A549 (cell line): ENCODE results near the gene ADIRF. TPM values are rescaled to one million over a fixed set of nuclear protein-coding genes. Genes with fewer than 3 reads are reported as not detected.

Experiments
- ATAC-seq, 2 experiments: fragments of 200-7000 bp in 1 of 2; fragments of >200 bp in 1 of 2; cut with Nextera tagmentation in 1 of 2; cut with Tn5 transposase in 1 of 2; 3 replicates each; pipeline versions ENCODE4 v1.8.0 to v1.9.1; 2018 to 2020; ENCODE audit warnings: mild to moderate bottlenecking in 1 of 2, moderate library complexity in 1 of 2
- CTCF ChIA-PET: fragments of 300-600 bp; sonication (Branson Sonifier 250); formaldehyde crosslinking; extraction: SDS; loops from one replicate; lab custom pipeline; 2021; ENCODE audit warnings: antibody characterized with exemption, inconsistent platforms; lab: Yijun Ruan, JAX
- POLR2A ChIA-PET: fragments of 350-600 bp; formaldehyde crosslinking; extraction: SDS; loops from one replicate; lab custom pipeline; 2021; ENCODE audit warnings: antibody characterized with exemption, inconsistent platforms; lab: Yijun Ruan, JAX
- DNase-seq, 2 experiments: peaks; one replicate each; pipeline versions ENCODE4 v3.0.0 to v3.0.0-alpha.2; 2011 to 2016; ENCODE audit warnings: low read depth in 1 of 2, low spot score in 1 of 2
- FAIRE-seq: peaks from 2 replicates; lab custom pipeline; 2011; peaks lifted over from hg19 to GRCh38; lab: Jason Lieb, UNC
- H3K27ac ChIP-seq, 2 experiments: fragments of >200 bp; sonication (Bioruptor Twin); formaldehyde crosslinking; 3 replicates each; pipeline ENCODE4 v1.5.1; 2016 to 2017
- H3K4me1 ChIP-seq: fragments of >200 bp; sonication (Bioruptor Twin); formaldehyde crosslinking; 3 replicates; pipeline ENCODE4 v1.6.1; 2016
- H3K4me2 ChIP-seq: fragments of >200 bp; sonication (Bioruptor Twin); formaldehyde crosslinking; 3 replicates; pipeline ENCODE4 v1.6.1; 2016
- H3K4me3 ChIP-seq: fragments of >200 bp; sonication (Bioruptor Twin); formaldehyde crosslinking; 3 replicates; pipeline ENCODE4 v1.5.1; 2016
- H3K9me3 ChIP-seq: fragments of >200 bp; sonication (Bioruptor Twin); formaldehyde crosslinking; 3 replicates; pipeline ENCODE4 v1.6.1; 2016
- ATOH8 ChIP-seq: fragments of 250-450 bp; sonication (Bioruptor Pico); IDR thresholded peaks from 2 replicates; pipeline ENCODE4 v1.5.0; 2020; ENCODE audit warnings: low read depth, mild to moderate bottlenecking, moderate library complexity
- CBX8 ChIP-seq: fragments of 200-600 bp; sonication (generic); IDR thresholded peaks from 2 replicates; pipeline ENCODE4 v1.6.1; 2016
- CEBPB ChIP-seq, 2 experiments: fragments of >200 bp in 1 of 2; sonication (Bioruptor Twin) in 1 of 2; formaldehyde crosslinking in 1 of 2; IDR thresholded peaks; 2 replicates each; pipeline ENCODE4 v1.6.1; 2012 to 2016
- CHD2 ChIP-seq: fragments of 150-350 bp; IDR thresholded peaks from 2 replicates; pipeline ENCODE4 v1.6.1; 2014; ENCODE audit warnings: low read length; ENCODE audit not compliant: partially characterized antibody
- EHMT2 ChIP-seq: fragments of 200-600 bp; sonication (generic); IDR thresholded peaks from 2 replicates; pipeline ENCODE4 v1.6.1; 2016; ENCODE audit warnings: antibody characterized with exemption, low read depth, mild to moderate bottlenecking, moderate library complexity
- GATA3 ChIP-seq: IDR thresholded peaks from 2 replicates; pipeline ENCODE4 v1.6.1; 2012; ENCODE audit warnings: borderline replicate concordance
- JUNB ChIP-seq: fragments of >200 bp; sonication (Bioruptor Twin); formaldehyde crosslinking; IDR thresholded peaks from 2 replicates; pipeline ENCODE4 v1.6.1; 2016
- KDM5A ChIP-seq: fragments of 200-600 bp; sonication (generic); IDR thresholded peaks from 2 replicates; pipeline ENCODE4 v1.6.1; 2016; ENCODE audit warnings: antibody characterized with exemption, mild to moderate bottlenecking
- MAFK ChIP-seq: fragments of 450-650 bp; IDR thresholded peaks from 2 replicates; pipeline ENCODE4 v1.6.1; 2014; ENCODE audit not compliant: partially characterized antibody
- MAZ ChIP-seq: fragments of 150-350 bp; IDR thresholded peaks from 2 replicates; pipeline ENCODE4 v1.6.1; 2014; ENCODE audit warnings: antibody characterized with exemption, low read depth, low read length, borderline replicate concordance
- POLR2AphosphoS2 ChIP-seq: conservative IDR thresholded peaks from 2 replicates; pipeline ENCODE4 v1.6.1; 2012; ENCODE audit warnings: low read length, improper control_type of control experiment, inconsistent platforms
- RARB ChIP-seq: fragments of 250-450 bp; sonication (Bioruptor Pico); IDR thresholded peaks from 2 replicates; pipeline ENCODE4 v1.8.0; 2021; ENCODE audit warnings: mild to moderate bottlenecking, moderate library complexity
- SMC3 ChIP-seq: fragments of >200 bp; sonication (Bioruptor Twin); formaldehyde crosslinking; IDR thresholded peaks from 3 replicates; pipeline ENCODE4 v1.6.1; 2018; ENCODE audit warnings: inconsistent platforms
- TFCP2L1 ChIP-seq: fragments of 250-450 bp; sonication (Bioruptor Pico); IDR thresholded peaks from 2 replicates; pipeline ENCODE4 v1.5.0; 2021; ENCODE audit warnings: mild to moderate bottlenecking
- ZC3H11A ChIP-seq: fragments of 450-650 bp; IDR thresholded peaks from 2 replicates; pipeline ENCODE4 v1.6.1; 2014; ENCODE audit warnings: antibody characterized with exemption, mild to moderate bottlenecking
- ZFP36 ChIP-seq: fragments of 450-650 bp; IDR thresholded peaks from 2 replicates; pipeline ENCODE4 v1.6.1; 2014; ENCODE audit warnings: borderline replicate concordance; ENCODE audit not compliant: partially characterized antibody
- WGBS: methylation state at CpG from one replicate; pipeline ENCODE4 v1.1.6; 2017; ENCODE audit errors: missing lambda C conversion rate; 5-methylcytosine and 5-hydroxymethylcytosine counted together
- polyA plus RNA-seq, 4 experiments: library from polyadenylated mRNA; depleted of rRNA in 3 of 4; stranded (reverse); fragments of >200 nt; fragmentation: RNase III in 1 of 4; extraction: RNeasy Plus Mini Kit Qiagen cat#74134 plus additional on column Dnase treatment in 1 of 4; gene quantifications; 2 replicates in 3 of 4; 3 replicates in 1 of 4; pipeline ENCODE4 v1.2.3, GENCODE V29; 2011 to 2017
- TF ChIP-seq, protein P1 (sequence below): fragments of 450-650 bp; IDR thresholded peaks from 2 replicates; pipeline ENCODE4 v1.6.1; 2014; ENCODE audit warnings: antibody characterized with exemption
- TF ChIP-seq, protein P2 (sequence below): fragments of >200 bp; sonication (Bioruptor Twin); formaldehyde crosslinking; IDR thresholded peaks from 2 replicates; pipeline ENCODE4 v1.6.1; 2016

The ADIRF gene
- polyA plus RNA-seq, 2 of the 4 experiments (the other 2 are of a cell fraction), result not detected

DNA sequence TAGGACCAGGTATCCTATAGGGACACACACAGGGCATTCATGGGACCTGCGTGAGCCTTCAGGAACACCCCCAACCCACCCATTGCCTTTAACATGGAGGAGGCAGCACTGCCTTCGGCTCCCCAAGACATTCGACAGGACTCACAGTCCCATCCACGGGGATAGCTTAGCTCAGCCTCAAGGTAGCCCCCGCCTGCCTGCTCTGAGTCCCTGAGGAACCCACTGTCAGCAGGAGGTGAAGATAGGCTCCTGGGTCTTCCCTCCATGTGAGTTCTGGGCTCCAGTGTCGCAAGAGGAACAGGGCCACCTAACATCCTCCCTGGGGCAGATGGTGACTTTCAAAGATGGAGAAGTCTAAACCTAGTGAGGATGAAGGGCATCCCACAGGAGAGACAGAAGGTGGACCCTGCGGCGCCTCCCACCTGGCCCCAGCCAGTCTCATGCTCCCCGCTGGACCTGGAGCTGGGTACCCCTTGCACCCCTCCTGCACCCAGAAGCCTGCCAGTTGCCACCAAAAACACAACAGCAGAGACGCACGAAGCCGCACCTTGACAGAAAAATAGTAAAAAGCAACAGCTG, 4.9 kb upstream of the ADIRF start:
- CTCF ChIA-PET, result interaction anchor here (1.1 to 3.4 kb wide), 3 partner anchors 22 to 25 kb away, joined by 4 to 23 read pairs (median 7); no protein-coding TSS in a partner anchor
- no peak overlapping the region for H3K4me3 ChIP-seq
- no peak for ATAC-seq
- no peak for FAIRE-seq
- H3K27ac ChIP-seq, result no peak overlapping the region
- H3K4me2 ChIP-seq, result no peak overlapping the region
- POLR2A ChIA-PET, result no interaction called here
- TF ChIP-seq ZC3H11A (no peak), POLR2AphosphoS2 (no peak), ATOH8 (CRISPR knock-in tag) (no peak)
- TF ChIP-seq, all 56 proteins: peak for 0
- WGBS, result 97% methylated on average over 12 of the region's 12 CpGs
- Histone ChIP-seq H3K4me1 (peaks cover 44% of the 10 kb centered on the region), H3K9me3 (no peaks in the 10 kb centered on the region)
- no peak for DNase-seq

- FAIRE-seq (no peak), DNase-seq (no peak), ATAC-seq (no peak)
- POLR2A ChIA-PET, result no interaction called here
- no peaks in the 10 kb centered on the region for H3K9me3 ChIP-seq
- no peak overlapping the region for H3K4me2 ChIP-seq
- no peak overlapping the region for H3K4me3 ChIP-seq
- no peak for TF ChIP-seq MAFK
- TF ChIP-seq TFCP2L1, result no peak
- no peak for TF ChIP-seq SMC3
- no peak for TF ChIP-seq RARB (CRISPR knock-in tag)
- TF ChIP-seq ZFP36, result no peak
- no peak for TF ChIP-seq EHMT2
- no peak for TF ChIP-seq ZC3H11A
- TF ChIP-seq CEBPB (IDR thresholded peaks at IDR 0.05), result no peak
- no peak for TF ChIP-seq CBX8
- WGBS, result 88% methylated on average over 11 of the region's 13 CpGs
- H3K4me1 ChIP-seq, result peaks cover 36% of the 10 kb centered on the region
- 0 out of 6 replicates have a peak overlapping the region, but pooled peaks of 1 of the 2 experiments have one; percentile 20 for H3K27ac ChIP-seq
- CTCF ChIA-PET, result interaction anchor here (1.1 to 7.2 kb wide), 3 partner anchors 17 to 25 kb away, joined by 4 to 38 read pairs (median 7); no protein-coding TSS in a partner anchor
These were observed 4.0 kb upstream of the ADIRF start for GRCh38 chr10:86964061-86964846.

DNA sequence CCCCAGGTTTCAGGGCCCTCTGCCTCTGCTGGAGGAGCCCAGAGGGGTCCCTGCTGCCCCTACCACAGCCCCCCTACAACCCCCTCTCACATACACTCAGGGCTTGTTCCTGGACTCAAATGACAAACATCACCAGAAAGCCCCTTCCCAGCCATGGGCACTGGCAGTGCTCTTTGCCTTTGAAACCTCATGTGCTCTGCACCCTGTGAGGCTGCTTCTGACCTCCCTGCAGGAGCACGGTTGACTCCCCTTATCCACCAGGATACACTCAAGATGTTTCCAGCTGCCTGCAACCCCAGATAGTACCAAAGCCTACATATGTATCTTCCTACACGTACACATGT, 3.5 kb upstream of the ADIRF start:
- Histone ChIP-seq H3K27ac (no peak overlapping the region), H3K4me3 (no peak overlapping the region), H3K4me1 (peaks cover 33% of the 10 kb centered on the region), H3K9me3 (no peaks in the 10 kb centered on the region), H3K4me2 (no peak overlapping the region)
- TF ChIP-seq, protein P1, sequence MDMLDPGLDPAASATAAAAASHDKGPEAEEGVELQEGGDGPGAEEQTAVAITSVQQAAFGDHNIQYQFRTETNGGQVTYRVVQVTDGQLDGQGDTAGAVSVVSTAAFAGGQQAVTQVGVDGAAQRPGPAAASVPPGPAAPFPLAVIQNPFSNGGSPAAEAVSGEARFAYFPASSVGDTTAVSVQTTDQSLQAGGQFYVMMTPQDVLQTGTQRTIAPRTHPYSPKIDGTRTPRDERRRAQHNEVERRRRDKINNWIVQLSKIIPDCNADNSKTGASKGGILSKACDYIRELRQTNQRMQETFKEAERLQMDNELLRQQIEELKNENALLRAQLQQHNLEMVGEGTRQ, result no peak
- TF ChIP-seq, protein P2, sequence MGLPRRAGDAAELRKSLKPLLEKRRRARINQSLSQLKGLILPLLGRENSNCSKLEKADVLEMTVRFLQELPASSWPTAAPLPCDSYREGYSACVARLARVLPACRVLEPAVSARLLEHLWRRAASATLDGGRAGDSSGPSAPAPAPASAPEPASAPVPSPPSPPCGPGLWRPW, result no peak
- TF ChIP-seq CHD2 (no peak), GATA3 (no peak), MAZ (no peak), KDM5A (no peak), JUNB (no peak)
- no peak for DNase-seq
- no peak for FAIRE-seq
- WGBS, result 86% methylated on average over 2 of the region's 2 CpGs
- ChIA-PET POLR2A (no interaction called here), CTCF (interaction anchor here (1.1 to 7.2 kb wide), 5 partner anchors 11 to 26 kb away, joined by 4 to 38 read pairs (median 13); no protein-coding TSS in a partner anchor)
- no peak for ATAC-seq
